ENCODE data around the gene HNRNPDL. TPM values are rescaled to one million over a fixed set of nuclear protein-coding genes. Genes with fewer than 3 reads are reported as not detected.
A peak's percentile ranks its signal among the peaks of the same experiment; 100 is the strongest.

HNRNPDL gene
- total RNA-seq, 1 experiment from 2014 or later: 346 TPM

GRCh38 chr4:82452026-82452425, 21.8 kb upstream of the HNRNPDL start (continued):
- TF ChIP-seq, protein P1, sequence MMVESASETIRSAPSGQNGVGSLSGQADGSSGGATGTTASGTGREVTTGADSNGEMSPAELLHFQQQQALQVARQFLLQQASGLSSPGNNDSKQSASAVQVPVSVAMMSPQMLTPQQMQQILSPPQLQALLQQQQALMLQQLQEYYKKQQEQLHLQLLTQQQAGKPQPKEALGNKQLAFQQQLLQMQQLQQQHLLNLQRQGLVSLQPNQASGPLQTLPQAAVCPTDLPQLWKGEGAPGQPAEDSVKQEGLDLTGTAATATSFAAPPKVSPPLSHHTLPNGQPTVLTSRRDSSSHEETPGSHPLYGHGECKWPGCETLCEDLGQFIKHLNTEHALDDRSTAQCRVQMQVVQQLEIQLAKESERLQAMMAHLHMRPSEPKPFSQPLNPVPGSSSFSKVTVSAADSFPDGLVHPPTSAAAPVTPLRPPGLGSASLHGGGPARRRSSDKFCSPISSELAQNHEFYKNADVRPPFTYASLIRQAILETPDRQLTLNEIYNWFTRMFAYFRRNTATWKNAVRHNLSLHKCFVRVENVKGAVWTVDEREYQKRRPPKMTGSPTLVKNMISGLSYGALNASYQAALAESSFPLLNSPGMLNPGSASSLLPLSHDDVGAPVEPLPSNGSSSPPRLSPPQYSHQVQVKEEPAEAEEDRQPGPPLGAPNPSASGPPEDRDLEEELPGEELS (CRISPR knock-in tag; IDR thresholded peaks at IDR 0.05): no peak
- TF ChIP-seq KAT7 (CRISPR knock-in tag; IDR thresholded peaks at IDR 0.05; ENCODE audit: borderline replicate concordance): no peak
- no peak for TF ChIP-seq ETV6 (CRISPR knock-in tag; IDR thresholded peaks at IDR 0.05)
- TF ChIP-seq, protein P2, sequence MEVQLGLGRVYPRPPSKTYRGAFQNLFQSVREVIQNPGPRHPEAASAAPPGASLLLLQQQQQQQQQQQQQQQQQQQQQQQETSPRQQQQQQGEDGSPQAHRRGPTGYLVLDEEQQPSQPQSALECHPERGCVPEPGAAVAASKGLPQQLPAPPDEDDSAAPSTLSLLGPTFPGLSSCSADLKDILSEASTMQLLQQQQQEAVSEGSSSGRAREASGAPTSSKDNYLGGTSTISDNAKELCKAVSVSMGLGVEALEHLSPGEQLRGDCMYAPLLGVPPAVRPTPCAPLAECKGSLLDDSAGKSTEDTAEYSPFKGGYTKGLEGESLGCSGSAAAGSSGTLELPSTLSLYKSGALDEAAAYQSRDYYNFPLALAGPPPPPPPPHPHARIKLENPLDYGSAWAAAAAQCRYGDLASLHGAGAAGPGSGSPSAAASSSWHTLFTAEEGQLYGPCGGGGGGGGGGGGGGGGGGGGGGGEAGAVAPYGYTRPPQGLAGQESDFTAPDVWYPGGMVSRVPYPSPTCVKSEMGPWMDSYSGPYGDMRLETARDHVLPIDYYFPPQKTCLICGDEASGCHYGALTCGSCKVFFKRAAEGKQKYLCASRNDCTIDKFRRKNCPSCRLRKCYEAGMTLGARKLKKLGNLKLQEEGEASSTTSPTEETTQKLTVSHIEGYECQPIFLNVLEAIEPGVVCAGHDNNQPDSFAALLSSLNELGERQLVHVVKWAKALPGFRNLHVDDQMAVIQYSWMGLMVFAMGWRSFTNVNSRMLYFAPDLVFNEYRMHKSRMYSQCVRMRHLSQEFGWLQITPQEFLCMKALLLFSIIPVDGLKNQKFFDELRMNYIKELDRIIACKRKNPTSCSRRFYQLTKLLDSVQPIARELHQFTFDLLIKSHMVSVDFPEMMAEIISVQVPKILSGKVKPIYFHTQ (CRISPR knock-in tag; IDR thresholded peaks at IDR 0.05): no peak

DNA sequence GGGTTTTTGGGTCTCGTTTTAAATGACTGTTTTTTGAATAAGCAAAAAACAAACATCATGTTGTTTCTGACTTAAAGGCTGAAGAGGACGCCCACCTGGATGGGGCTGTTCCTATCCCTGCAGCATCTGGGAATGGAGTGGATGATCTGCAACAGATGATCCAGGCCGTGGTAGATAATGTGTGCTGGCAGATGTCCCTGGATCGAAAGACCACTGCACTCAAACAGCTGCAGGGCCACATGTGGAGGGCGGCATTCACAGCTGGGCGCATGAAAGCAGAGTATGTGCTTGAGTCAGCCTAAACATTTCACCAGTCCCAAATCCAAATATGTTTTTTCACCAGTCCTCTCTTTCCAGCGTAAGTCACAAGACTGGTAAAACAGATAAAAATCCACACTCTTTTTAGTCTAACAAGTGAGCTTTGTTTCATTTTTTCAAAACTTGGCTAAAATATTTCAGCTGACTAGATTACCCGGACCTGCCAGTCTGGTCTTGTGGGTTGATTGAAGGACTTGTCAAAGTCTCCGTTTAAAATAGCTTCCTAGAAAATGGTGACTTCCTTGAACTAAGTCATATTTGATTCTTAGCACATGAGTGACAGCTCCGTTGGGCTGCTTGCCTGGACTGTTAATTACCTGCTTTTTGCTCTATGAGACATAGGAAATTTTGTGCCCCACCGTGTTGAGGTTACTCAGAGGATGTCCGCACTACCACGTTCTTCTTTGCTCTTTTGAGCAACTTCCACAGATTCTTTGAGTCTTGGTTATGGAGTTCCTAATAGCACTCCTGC, 20.9 kb upstream of the HNRNPDL start:
- no peak overlapping the region for H3K4me3 Mint-ChIP-seq
- CTCF ChIA-PET: interaction anchor here (0.6 kb wide), 1 partner anchor 11 kb away, joined by 3 read pairs; no protein-coding TSS in a partner anchor
- TF ChIP-seq, protein P3, sequence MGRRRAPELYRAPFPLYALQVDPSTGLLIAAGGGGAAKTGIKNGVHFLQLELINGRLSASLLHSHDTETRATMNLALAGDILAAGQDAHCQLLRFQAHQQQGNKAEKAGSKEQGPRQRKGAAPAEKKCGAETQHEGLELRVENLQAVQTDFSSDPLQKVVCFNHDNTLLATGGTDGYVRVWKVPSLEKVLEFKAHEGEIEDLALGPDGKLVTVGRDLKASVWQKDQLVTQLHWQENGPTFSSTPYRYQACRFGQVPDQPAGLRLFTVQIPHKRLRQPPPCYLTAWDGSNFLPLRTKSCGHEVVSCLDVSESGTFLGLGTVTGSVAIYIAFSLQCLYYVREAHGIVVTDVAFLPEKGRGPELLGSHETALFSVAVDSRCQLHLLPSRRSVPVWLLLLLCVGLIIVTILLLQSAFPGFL (CRISPR knock-in tag; IDR thresholded peaks at IDR 0.05; ENCODE audit: borderline replicate concordance): no peak
- TF ChIP-seq NFE2L1 (CRISPR knock-in tag; IDR thresholded peaks at IDR 0.05) (no peak), ETV6 (CRISPR knock-in tag; IDR thresholded peaks at IDR 0.05) (no peak), GTF2I (CRISPR knock-in tag; conservative IDR thresholded peaks at IDR 0.05) (no peak), ZNF416 (CRISPR knock-in tag; IDR thresholded peaks at IDR 0.05) (no peak), ZNF396 (CRISPR knock-in tag; IDR thresholded peaks at IDR 0.05; ENCODE audit: borderline replicate concordance) (no peak), TEAD4 (CRISPR knock-in tag; IDR thresholded peaks at IDR 0.05) (no peak), SP1 (CRISPR knock-in tag; conservative IDR thresholded peaks at IDR 0.05) (no peak), RELA (CRISPR knock-in tag; IDR thresholded peaks at IDR 0.05; ENCODE audit: borderline replicate concordance) (no peak)
- TF ChIP-seq, protein P4, sequence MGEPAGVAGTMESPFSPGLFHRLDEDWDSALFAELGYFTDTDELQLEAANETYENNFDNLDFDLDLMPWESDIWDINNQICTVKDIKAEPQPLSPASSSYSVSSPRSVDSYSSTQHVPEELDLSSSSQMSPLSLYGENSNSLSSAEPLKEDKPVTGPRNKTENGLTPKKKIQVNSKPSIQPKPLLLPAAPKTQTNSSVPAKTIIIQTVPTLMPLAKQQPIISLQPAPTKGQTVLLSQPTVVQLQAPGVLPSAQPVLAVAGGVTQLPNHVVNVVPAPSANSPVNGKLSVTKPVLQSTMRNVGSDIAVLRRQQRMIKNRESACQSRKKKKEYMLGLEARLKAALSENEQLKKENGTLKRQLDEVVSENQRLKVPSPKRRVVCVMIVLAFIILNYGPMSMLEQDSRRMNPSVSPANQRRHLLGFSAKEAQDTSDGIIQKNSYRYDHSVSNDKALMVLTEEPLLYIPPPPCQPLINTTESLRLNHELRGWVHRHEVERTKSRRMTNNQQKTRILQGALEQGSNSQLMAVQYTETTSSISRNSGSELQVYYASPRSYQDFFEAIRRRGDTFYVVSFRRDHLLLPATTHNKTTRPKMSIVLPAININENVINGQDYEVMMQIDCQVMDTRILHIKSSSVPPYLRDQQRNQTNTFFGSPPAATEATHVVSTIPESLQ (CRISPR knock-in tag; IDR thresholded peaks at IDR 0.05): no peak
- peaks cover 72% of the 10 kb centered on the region for H3K36me3 Mint-ChIP-seq
- no peaks in the 10 kb centered on the region for H3K9me3 Mint-ChIP-seq
- H3K27me3 Mint-ChIP-seq (ENCODE audit: low read depth): no peaks in the 10 kb centered on the region
- POLR2A ChIA-PET: interaction anchor here (0.8 kb wide), 1 partner anchor 18 kb away, joined by 3 read pairs; no protein-coding TSS in a partner anchor
- peaks cover 8% of the 10 kb centered on the region for H3K4me1 Mint-ChIP-seq
- DNase-seq (ENCODE audit: low spot score) (no peak), ATAC-seq (no peak)
- H3K27ac Mint-ChIP-seq: 0 out of 2 replicates have a peak overlapping the region, but pooled peaks have one; percentile 14

DNA sequence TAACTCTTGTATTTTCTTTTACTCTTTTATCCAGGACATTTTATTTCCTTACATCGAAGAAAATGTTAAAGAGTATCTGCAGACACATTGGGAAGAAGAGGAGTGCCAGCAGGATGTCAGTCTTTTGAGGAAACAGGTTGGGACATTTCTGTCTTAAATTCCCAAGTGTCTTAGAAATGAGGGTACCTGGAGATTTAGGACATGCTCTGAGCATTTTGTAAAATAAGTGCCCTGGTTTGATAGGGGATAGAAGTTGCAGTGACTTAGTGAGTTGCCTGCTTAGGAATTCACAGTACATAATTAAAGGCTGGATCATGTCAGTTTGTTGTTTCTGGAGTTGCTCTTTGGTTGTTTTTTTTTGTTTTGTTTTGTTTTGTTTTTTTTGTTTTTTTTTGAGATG, 17.6 kb upstream of the HNRNPDL start:
- CTCF ChIA-PET: no interaction called here
- no peak for ATAC-seq
- peaks cover 54% of the 10 kb centered on the region for H3K36me3 Mint-ChIP-seq
- no peaks in the 10 kb centered on the region for H3K9me3 Mint-ChIP-seq
- POLR2A ChIA-PET: interaction anchor here (1.3 kb wide), 1 partner anchor 19 kb away, joined by 4 read pairs; no protein-coding TSS in a partner anchor
- no peaks in the 10 kb centered on the region for H3K27me3 Mint-ChIP-seq (ENCODE audit: low read depth)
- TF ChIP-seq, protein P5, sequence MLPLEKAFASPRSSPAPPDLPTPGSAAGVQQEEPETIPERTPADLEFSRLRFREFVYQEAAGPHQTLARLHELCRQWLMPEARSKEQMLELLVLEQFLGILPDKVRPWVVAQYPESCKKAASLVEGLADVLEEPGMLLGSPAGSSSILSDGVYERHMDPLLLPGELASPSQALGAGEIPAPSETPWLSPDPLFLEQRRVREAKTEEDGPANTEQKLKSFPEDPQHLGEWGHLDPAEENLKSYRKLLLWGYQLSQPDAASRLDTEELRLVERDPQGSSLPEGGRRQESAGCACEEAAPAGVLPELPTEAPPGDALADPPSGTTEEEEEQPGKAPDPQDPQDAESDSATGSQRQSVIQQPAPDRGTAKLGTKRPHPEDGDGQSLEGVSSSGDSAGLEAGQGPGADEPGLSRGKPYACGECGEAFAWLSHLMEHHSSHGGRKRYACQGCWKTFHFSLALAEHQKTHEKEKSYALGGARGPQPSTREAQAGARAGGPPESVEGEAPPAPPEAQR (CRISPR knock-in tag; IDR thresholded peaks at IDR 0.05): no peak
- no peak for TF ChIP-seq ZNF121 (CRISPR knock-in tag; IDR thresholded peaks at IDR 0.05)
- no peak for TF ChIP-seq JUN (CRISPR knock-in tag; IDR thresholded peaks at IDR 0.05)
- peak overlapping the region; percentile 60; the same call in 1 of the 2 replicates for H3K27ac Mint-ChIP-seq
- no peak overlapping the region for H3K4me3 Mint-ChIP-seq
- no peak for DNase-seq (ENCODE audit: low spot score)
- H3K4me1 Mint-ChIP-seq: no peaks in the 10 kb centered on the region; the same call in 1 of the 2 replicates

All from WTC11 (cell line).